Astrocyte (in vitro differentiated cells and primary cell): ENCODE data around the gene TENT5C.

Experiments used
- CTCF ChIP-seq: IDR thresholded peaks from 2 replicates; pipeline ENCODE4 v1.5.1; 2011; ENCODE audit warnings: low read depth, mild to moderate bottlenecking, inconsistent platforms, low read length, moderate library complexity; ENCODE audit not compliant: insufficient read depth
- EZH2 ChIP-seq: IDR thresholded peaks from 2 replicates; pipeline ENCODE4 v1.6.1; 2012; ENCODE audit warnings: mild to moderate bottlenecking, low read length, inconsistent platforms; ENCODE audit not compliant: insufficient read depth

GRCh38 chr1:117633936-117634335 is 28.1 kb downstream of the TENT5C start:
- TF ChIP-seq CTCF, result no peak
- TF ChIP-seq EZH2, result no peak
